Erythroblast (primary cell): ENCODE results near the gene ARMC3.

Experiments used
- GATA1 ChIP-seq: IDR thresholded peaks from 2 replicates; pipeline ENCODE4 v1.6.1; 2011; ENCODE audit warnings: low read depth, mild to moderate bottlenecking, control low read depth, low read length, moderate library complexity
- POLR2A ChIP-seq: IDR thresholded peaks from 2 replicates; pipeline ENCODE4 v1.6.1; 2011; ENCODE audit warnings: mild to moderate bottlenecking, low read length

GRCh38 chr10:22900841-22901601 is 26.8 kb upstream of the ARMC3 start:
- no peak for TF ChIP-seq POLR2A
- no peak for TF ChIP-seq GATA1
